ENCODE data around the gene KLHL29. TPM values are rescaled to one million over a fixed set of nuclear protein-coding genes. Genes with fewer than 3 reads are reported as not detected.

KLHL29 gene
- total RNA-seq, 1 experiment from 2014 or later: 2.4 TPM

GRCh38 chr2:23694058-23695045 lies 309.4 kb downstream of the KLHL29 start:
- Histone ChIP-seq H3K14ac (ENCODE audit: insufficient read depth, low read length) (no peak overlapping the region), H3K4ac (ENCODE audit: low read depth, low read length) (no peak overlapping the region), H3K9ac (ENCODE audit: extremely low read depth, insufficient read length, low read length) (no peak overlapping the region), H2BK120ac (ENCODE audit: low read depth, low read length, poor library complexity, severe bottlenecking) (no peak overlapping the region), H2BK5ac (ENCODE audit: insufficient read length, low read length) (no peak overlapping the region), H2BK12ac (ENCODE audit: insufficient read length, low read depth, low read length) (no peak overlapping the region), H3K27me3 (ENCODE audit: insufficient read depth, low read length) (no peaks in the 10 kb centered on the region), H3K27ac (ENCODE audit: insufficient read length, low read depth, low read length) (no peak overlapping the region), H2BK20ac (ENCODE audit: low read depth, low read length, poor library complexity, severe bottlenecking) (no peak overlapping the region), H3K79me2 (ENCODE audit: insufficient read depth, low read length) (no peaks in the 10 kb centered on the region), H2AK5ac (ENCODE audit: insufficient read length, low read length) (no peak overlapping the region), H4K5ac (ENCODE audit: insufficient read length, low read depth, low read length) (no peak overlapping the region), H2BK15ac (ENCODE audit: low read depth, low read length) (no peak overlapping the region), H3K23ac (ENCODE audit: insufficient read length, low read depth, low read length) (no peak overlapping the region), H3K79me1 (ENCODE audit: insufficient read depth, low read depth, low read length, poor library complexity, severe bottlenecking) (no peaks in the 10 kb centered on the region), H3K23me2 (ENCODE audit: insufficient read length, low read depth, low read length, poor library complexity, severe bottlenecking) (no peaks in the 10 kb centered on the region), H4K91ac (ENCODE audit: insufficient read length, low read depth, low read length) (no peak overlapping the region), H4K8ac (replicated peaks; ENCODE audit: insufficient read length, low read depth, low read length) (no peak overlapping the region), H3K4me2 (ENCODE audit: insufficient read depth, insufficient read length, low read length) (no peak overlapping the region), H3K18ac (ENCODE audit: insufficient read length, low read depth, low read length) (no peak overlapping the region), H4K20me1 (ENCODE audit: control insufficient read depth, insufficient read depth, insufficient read length) (no peaks in the 10 kb centered on the region), H3K4me1 (ENCODE audit: insufficient read depth, low read length) (no peaks in the 10 kb centered on the region), H3T11ph (ENCODE audit: low read length) (no peak overlapping the region), H3K56ac (ENCODE audit: insufficient read length, low read depth, low read length) (no peak overlapping the region), H3K9me3 (ENCODE audit: control insufficient read depth, low read depth, low read length) (no peaks in the 10 kb centered on the region), H2AFZ (ENCODE audit: low read length) (no peak overlapping the region)
- no peaks in the 10 kb centered on the region for H3K9me3 Mint-ChIP-seq
- no peak for DNase-seq
- no peak for TF ChIP-seq CTCF (conservative IDR thresholded peaks at IDR 0.05)
- peak overlapping the region in 1 of 3 experiments; percentile 7; a peak in 1 of 7 replicates for H3K27ac Mint-ChIP-seq
- WGBS (ENCODE audit: extremely low coverage, insufficient read length, low lambda C conversion rate): no CpG with 5 or more reads among the region's 21 CpGs
- H3K4me3 Mint-ChIP-seq: no peak overlapping the region
- peaks cover 10 to 12% of the 10 kb centered on the region in 2 experiments for H3K4me1 Mint-ChIP-seq
- peaks cover under 1 to 2% (median under 1%) of the 10 kb centered on the region in 3 experiments; a peak in 3 of 7 replicates for H3K36me3 Mint-ChIP-seq (ENCODE audit: insufficient read depth in 1 of 3, low read depth in 3 of 3)
- no peaks in the 10 kb centered on the region for H3K27me3 Mint-ChIP-seq (ENCODE audit: low read depth)
